Liver (tissue), 9 donors: ENCODE data around the gene PTCRA. TPM values are rescaled to one million over a fixed set of nuclear protein-coding genes. Genes with fewer than 3 reads are reported as not detected.

Experiments
- DNase-seq: peaks from one replicate; pipeline ENCODE4 v3.0.0-alpha.2; 2017; ENCODE audit warnings: low spot score
- H3K27ac ChIP-seq, 2 donors: one replicate each; pipeline ENCODE4 v1.7.0; 2013; ENCODE audit warnings: inconsistent platforms in 2 of 2, low read length in 2 of 2, control low read depth in 1 of 2, low read depth in 1 of 2, mild to moderate bottlenecking in 1 of 2
- H3K27me3 ChIP-seq, 4 donors: one replicate each; pipeline versions ENCODE4 v1.6.1 to v1.7.0; 2013; ENCODE audit warnings: low read length in 3 of 4, inconsistent platforms in 1 of 4, mild to moderate bottlenecking in 1 of 4, moderate library complexity in 1 of 4; ENCODE audit not compliant: control insufficient read depth in 4 of 4, insufficient read depth in 4 of 4
- H3K36me3 ChIP-seq, 4 donors: one replicate each; pipeline versions ENCODE4 v1.6.1 to v1.7.0; 2013; ENCODE audit warnings: low read length in 3 of 4, mild to moderate bottlenecking in 3 of 4, low read depth in 1 of 4, moderate library complexity in 1 of 4; ENCODE audit not compliant: control insufficient read depth in 4 of 4, insufficient read depth in 3 of 4
- H3K4me1 ChIP-seq, 4 donors: one replicate each; pipeline versions ENCODE4 v1.6.1 to v1.7.0; 2013; ENCODE audit warnings: low read length in 3 of 4, mild to moderate bottlenecking in 3 of 4, moderate library complexity in 1 of 4; ENCODE audit not compliant: control insufficient read depth in 4 of 4, insufficient read depth in 4 of 4
- H3K4me3 ChIP-seq, 3 donors: one replicate each; pipeline versions ENCODE4 v1.6.1 to v1.7.0; 2013; ENCODE audit warnings: low read length in 3 of 3, control low read depth in 1 of 3, low read depth in 1 of 3, mild to moderate bottlenecking in 1 of 3
- H3K9ac ChIP-seq, 2 donors: one replicate each; pipeline ENCODE4 v1.7.0; 2013; ENCODE audit warnings: low read length in 2 of 2, mild to moderate bottlenecking in 2 of 2, moderate library complexity in 2 of 2, control low read depth in 1 of 2, low read depth in 1 of 2
- H3K9me3 ChIP-seq, 4 donors: one replicate each; pipeline versions ENCODE4 v1.6.1 to v1.7.0; 2013; ENCODE audit warnings: low read length in 3 of 4; ENCODE audit not compliant: control insufficient read depth in 4 of 4
- CTCF ChIP-seq: fragments of 150-350 bp; IDR thresholded peaks from 2 replicates; pipeline ENCODE4 v1.5.1; 2017; ENCODE audit warnings: improper control_type of control experiment, low read depth, low read length; ENCODE audit not compliant: missing input control
- EGR1 ChIP-seq, 2 donors: IDR thresholded peaks; 2 replicates each; pipeline ENCODE4 v1.6.1; 2016 to 2018; ENCODE audit warnings: antibody characterized with exemption in 2 of 2, low read depth in 2 of 2
- FOXA1 ChIP-seq: IDR thresholded peaks from 2 replicates; pipeline ENCODE4 v1.6.1; 2016; ENCODE audit warnings: antibody characterized with exemption
- FOXA2 ChIP-seq: IDR thresholded peaks from 2 replicates; pipeline ENCODE4 v1.6.1; 2016; ENCODE audit warnings: antibody characterized with exemption
- GABPA ChIP-seq, 2 donors: IDR thresholded peaks in 1 of 2; conservative IDR thresholded peaks in 1 of 2; 2 replicates each; pipeline ENCODE4 v1.6.1; 2016; ENCODE audit warnings: antibody characterized with exemption in 2 of 2, mild to moderate bottlenecking in 1 of 2, moderate library complexity in 1 of 2
- HNF4A ChIP-seq, 2 donors: conservative IDR thresholded peaks; 2 replicates each; pipeline ENCODE4 v1.6.1; 2016; ENCODE audit warnings: antibody characterized with exemption in 2 of 2, mild to moderate bottlenecking in 2 of 2
- HNF4G ChIP-seq: IDR thresholded peaks from 2 replicates; pipeline ENCODE4 v1.6.1; 2016; ENCODE audit warnings: antibody characterized with exemption
- NR2F2 ChIP-seq: IDR thresholded peaks from 2 replicates; pipeline ENCODE4 v1.6.1; 2016; ENCODE audit warnings: antibody characterized with exemption
- RAD21 ChIP-seq, 2 donors: IDR thresholded peaks; 2 replicates each; pipeline ENCODE4 v1.6.1; 2016; ENCODE audit warnings: antibody characterized with exemption in 2 of 2, mild to moderate bottlenecking in 2 of 2
- REST ChIP-seq: IDR thresholded peaks from 2 replicates; pipeline ENCODE4 v1.6.1; 2016; ENCODE audit warnings: antibody characterized with exemption, mild to moderate bottlenecking
- RXRA ChIP-seq, 2 donors: IDR thresholded peaks; 2 replicates each; pipeline ENCODE4 v1.6.1; 2017 to 2018; ENCODE audit warnings: antibody characterized with exemption in 2 of 2, mild to moderate bottlenecking in 1 of 2
- SP1 ChIP-seq: IDR thresholded peaks from 2 replicates; pipeline ENCODE4 v1.6.1; 2018; ENCODE audit warnings: antibody characterized with exemption, mild to moderate bottlenecking
- ZBTB33 ChIP-seq: IDR thresholded peaks from 2 replicates; pipeline ENCODE4 v1.6.1; 2016; ENCODE audit warnings: antibody characterized with exemption
- WGBS: extraction: QIAGEN DNeasy Blood & Tissue Kit; methylation state at CpG from one replicate; pipeline ENCODE4 v1.1.7; 2013; 5-methylcytosine and 5-hydroxymethylcytosine counted together
- polyA plus RNA-seq, 2 donors: library from polyadenylated mRNA; stranded (reverse) in 1 of 2; unstranded in 1 of 2; fragments of 200-250 nt in 1 of 2; fragments of >200 nt in 1 of 2; fragmentation: Nextera tagmentation in 1 of 2; extraction: Ambion mirVana in 1 of 2; gene quantifications; one replicate each; pipeline versions ENCODE4 v1.2.1 to v1.2.3, GENCODE V29; 2013 to 2015
- total RNA-seq, 2 donors: library from RNA; depleted of rRNA; stranded (reverse); fragments of >200 nt; gene quantifications; one replicate each; pipeline ENCODE4 v1.2.3, GENCODE V29; 2014
- donor health status: healthy.
- donor health status: healthy.
- donor health status: healthy.
- donor health status: healthy.
- donor health status: healthy.

The PTCRA gene
- total and polyA plus RNA-seq, 4 donors: 0.63 to 1.1 TPM; not detected in 2

GRCh38 chr6:42968126-42968701 is 52.4 kb downstream of the PTCRA start (continued):
- no peak for TF ChIP-seq CTCF
- TF ChIP-seq NR2F2: no peak
- no peak for TF ChIP-seq RXRA (IDR thresholded peaks at IDR 0.05)
- no peak for TF ChIP-seq SP1
- TF ChIP-seq GABPA (IDR thresholded peaks at IDR 0.05 in 1 of 2, conservative IDR thresholded peaks at IDR 0.05 in 1 of 2): no peak
- no peak for TF ChIP-seq FOXA1
- no peak for TF ChIP-seq HNF4G
- TF ChIP-seq RAD21 (IDR thresholded peaks at IDR 0.05): no peak
- no peak for TF ChIP-seq EGR1 (IDR thresholded peaks at IDR 0.05; ENCODE audit: low read depth in 2 of 2)

GRCh38 chr6:42968783-42969182 is 52.9 kb downstream of the PTCRA start:
- Histone ChIP-seq H3K9ac (no peak overlapping the region), H3K27me3 (no peaks in the 10 kb centered on the region)
- TF ChIP-seq REST: no peak
- TF ChIP-seq HNF4A (conservative IDR thresholded peaks at IDR 0.05): no peak
- TF ChIP-seq NR2F2: no peak
- TF ChIP-seq CTCF: no peak
- TF ChIP-seq ZBTB33: no peak
- TF ChIP-seq FOXA1: no peak
- no peak for TF ChIP-seq FOXA2
- no peak for TF ChIP-seq SP1
- TF ChIP-seq EGR1 (IDR thresholded peaks at IDR 0.05; ENCODE audit: low read depth in 2 of 2): no peak

More at GRCh38 chr6:42968783-42969182, 52.9 kb downstream of the PTCRA start:
- no peaks in the 10 kb centered on the region for H3K9me3 ChIP-seq
- peaks cover 0 to 9% (median 1%) of the 10 kb centered on the region in 4 donors for H3K4me1 ChIP-seq
- 81% methylated on average over 4 of the region's 4 CpGs for WGBS
- H3K36me3 ChIP-seq: peaks cover 10 to 36% (median 21%) of the 10 kb centered on the region in 4 donors
- H3K4me3 ChIP-seq: no peak overlapping the region
- no peak overlapping the region for H3K27ac ChIP-seq
- DNase-seq: no peak
